ENCODE results near the gene MAST1. TPM values are rescaled to one million over a fixed set of nuclear protein-coding genes. Genes with fewer than 3 reads are reported as not detected.

The MAST1 gene
- total and polyA plus RNA-seq, 4 donors, result 0.08 to 0.54 (median 0.23) TPM

GRCh38 chr19:12896460-12896859 lies 58.1 kb downstream of the MAST1 start:
- H3K4me3 ChIP-seq (ENCODE audit: low read depth in 1 of 3, low read length in 3 of 3), result no peak overlapping the region
- no peaks in the 10 kb centered on the region for H3K9me3 ChIP-seq (ENCODE audit: control insufficient read depth in 4 of 4, low read length in 3 of 4)
- no peak for DNase-seq (ENCODE audit: low spot score)
- no peak overlapping the region for H3K27ac ChIP-seq (ENCODE audit: low read depth in 1 of 2, low read length in 2 of 2)
- H3K36me3 ChIP-seq (ENCODE audit: control insufficient read depth in 4 of 4, insufficient read depth in 3 of 4, low read depth in 1 of 4, low read length in 3 of 4), result peaks cover 12 to 58% (median 15%) of the 10 kb centered on the region in 4 donors
- no peak overlapping the region for H3K9ac ChIP-seq (ENCODE audit: low read depth in 1 of 2, low read length in 2 of 2)
- peaks cover 6 to 24% (median 16%) of the 10 kb centered on the region in 4 donors for H3K4me1 ChIP-seq (ENCODE audit: control insufficient read depth in 4 of 4, insufficient read depth in 4 of 4, low read length in 3 of 4)
- H3K27me3 ChIP-seq (ENCODE audit: control insufficient read depth in 4 of 4, insufficient read depth in 4 of 4, low read length in 3 of 4), result no peaks in the 10 kb centered on the region
- WGBS, result 97% methylated on average over 17 of the region's 17 CpGs
- TF ChIP-seq SP1 (IDR thresholded peaks at IDR 0.05), result no peak

- no peaks in the 10 kb centered on the region for H3K9me3 ChIP-seq (ENCODE audit: control insufficient read depth in 4 of 4, low read length in 3 of 4)
- no peak overlapping the region for H3K9ac ChIP-seq (ENCODE audit: low read depth in 1 of 2, low read length in 2 of 2)
- H3K4me3 ChIP-seq (ENCODE audit: low read depth in 1 of 3, low read length in 3 of 3), result no peak overlapping the region
- no peaks in the 10 kb centered on the region for H3K27me3 ChIP-seq (ENCODE audit: control insufficient read depth in 4 of 4, insufficient read depth in 4 of 4, low read length in 3 of 4)
- H3K36me3 ChIP-seq (ENCODE audit: control insufficient read depth in 4 of 4, insufficient read depth in 3 of 4, low read depth in 1 of 4, low read length in 3 of 4), result peaks cover 5 to 50% (median 6%) of the 10 kb centered on the region in 4 donors
- TF ChIP-seq HNF4G (IDR thresholded peaks at IDR 0.05), result no peak
- no peak for TF ChIP-seq JUND (IDR thresholded peaks at IDR 0.05)
- TF ChIP-seq TAF1 (conservative IDR thresholded peaks at IDR 0.05), result no peak
- TF ChIP-seq FOXA1 (IDR thresholded peaks at IDR 0.05), result no peak
- TF ChIP-seq FOXA2 (IDR thresholded peaks at IDR 0.05), result no peak
- TF ChIP-seq RXRA (IDR thresholded peaks at IDR 0.05), result no peak
- TF ChIP-seq HNF4A (conservative IDR thresholded peaks at IDR 0.05), result no peak
- no peak overlapping the region for H3K27ac ChIP-seq (ENCODE audit: low read depth in 1 of 2, low read length in 2 of 2)
- H3K4me1 ChIP-seq (ENCODE audit: control insufficient read depth in 4 of 4, insufficient read depth in 4 of 4, low read length in 3 of 4), result no peaks in the 10 kb centered on the region
- DNase-seq (ENCODE audit: low spot score), result no peak
- 85% methylated on average over 10 of the region's 10 CpGs for WGBS
Measured at GRCh38 chr19:12899891-12900518, 61.7 kb downstream of the MAST1 start.

- TF ChIP-seq HNF4A (conservative IDR thresholded peaks at IDR 0.05), result no peak
- TF ChIP-seq ATF3 (IDR thresholded peaks at IDR 0.05), result no peak
- TF ChIP-seq GABPA (IDR thresholded peaks at IDR 0.05 in 1 of 2, conservative IDR thresholded peaks at IDR 0.05 in 1 of 2), result no peak
- TF ChIP-seq ZBTB33 (IDR thresholded peaks at IDR 0.05), result no peak
- no peak for TF ChIP-seq MAX (IDR thresholded peaks at IDR 0.05)
- TF ChIP-seq REST (IDR thresholded peaks at IDR 0.05), result no peak
- TF ChIP-seq SP1 (IDR thresholded peaks at IDR 0.05), result no peak
- TF ChIP-seq FOXA1 (IDR thresholded peaks at IDR 0.05), result no peak
- TF ChIP-seq JUND (IDR thresholded peaks at IDR 0.05), result no peak
- no peak for TF ChIP-seq FOXA2 (IDR thresholded peaks at IDR 0.05)
- TF ChIP-seq TAF1 (conservative IDR thresholded peaks at IDR 0.05), result no peak
- no peak for DNase-seq (ENCODE audit: low spot score)
- Histone ChIP-seq H3K4me1 (ENCODE audit: control insufficient read depth in 4 of 4, insufficient read depth in 4 of 4, low read length in 3 of 4) (no peaks in the 10 kb centered on the region), H3K27me3 (ENCODE audit: control insufficient read depth in 4 of 4, insufficient read depth in 4 of 4, low read length in 3 of 4) (no peaks in the 10 kb centered on the region), H3K4me3 (ENCODE audit: low read depth in 1 of 3, low read length in 3 of 3) (no peak overlapping the region), H3K9ac (ENCODE audit: low read depth in 1 of 2, low read length in 2 of 2) (no peak overlapping the region), H3K9me3 (ENCODE audit: control insufficient read depth in 4 of 4, low read length in 3 of 4) (no peaks in the 10 kb centered on the region), H3K27ac (ENCODE audit: low read depth in 1 of 2, low read length in 2 of 2) (no peak overlapping the region), H3K36me3 (ENCODE audit: control insufficient read depth in 4 of 4, insufficient read depth in 3 of 4, low read depth in 1 of 4, low read length in 3 of 4) (peaks cover 0 to 5% (median 0%) of the 10 kb centered on the region in 4 donors)
- WGBS, result 91% methylated on average over 9 of the region's 9 CpGs
Measured at GRCh38 chr19:12907166-12907565, 68.9 kb downstream of the MAST1 start.
